Measurements from ENCODE around the gene BACH2. TPM values are rescaled to one million over a fixed set of nuclear protein-coding genes. Genes with fewer than 3 reads are reported as not detected.

BACH2 gene
- total and polyA plus RNA-seq, 4 donors = 0.78 to 17.4 (median 3.2) TPM

- 35 to 69% methylated on average over 7 of the region's 7 CpGs for WGBS, 2 donors
- no peak overlapping the region for H3K9ac ChIP-seq (ENCODE audit: insufficient read depth in 1 of 2, low read length in 2 of 2)
- ATAC-seq (ENCODE audit: insufficient read depth, low FRiP score) (no peak), DNase-seq (no peak)
- peaks cover 0 to 5% (median 0%) of the 10 kb centered on the region in 5 donors for H3K4me1 ChIP-seq (ENCODE audit: control insufficient read depth in 5 of 5, insufficient read depth in 5 of 5, low read length in 5 of 5)
- peaks cover 0 to 7% (median 2%) of the 10 kb centered on the region in 4 donors for H3K9me3 ChIP-seq (ENCODE audit: control insufficient read depth in 4 of 4, insufficient read depth in 3 of 4, low read length in 3 of 4)
- no peak for TF ChIP-seq CTCF (IDR thresholded peaks at IDR 0.05; ENCODE audit: control extremely low read depth, extremely low read depth)
- no peak overlapping the region for H3K27ac ChIP-seq (ENCODE audit: low read depth in 1 of 2, low read length in 1 of 2)
- no peaks in the 10 kb centered on the region for H3K27me3 ChIP-seq (ENCODE audit: control insufficient read depth in 3 of 3, insufficient read depth in 3 of 3, low read length in 2 of 3)
- H3K36me3 ChIP-seq (ENCODE audit: control insufficient read depth in 4 of 4, insufficient read depth in 4 of 4, low read length in 4 of 4) = peaks cover 0 to 7% (median 2%) of the 10 kb centered on the region in 4 donors
- no peak overlapping the region for H3K4me3 ChIP-seq
Observed at GRCh38 chr6:90271831-90272230, 24.8 kb downstream of the BACH2 start.

- peaks cover 0 to 7% (median 3%) of the 10 kb centered on the region in 4 donors for H3K9me3 ChIP-seq (ENCODE audit: control insufficient read depth in 4 of 4, insufficient read depth in 3 of 4, low read length in 3 of 4)
- H3K27ac ChIP-seq (ENCODE audit: low read depth in 1 of 2, low read length in 1 of 2) = no peak overlapping the region
- no peak for DNase-seq
- 87 to 90% methylated on average over 1 of the region's 1 CpG for WGBS, 2 donors
- peaks cover 0 to 7% (median 2%) of the 10 kb centered on the region in 4 donors for H3K36me3 ChIP-seq (ENCODE audit: control insufficient read depth in 4 of 4, insufficient read depth in 4 of 4, low read length in 4 of 4)
- H3K4me1 ChIP-seq (ENCODE audit: control insufficient read depth in 5 of 5, insufficient read depth in 5 of 5, low read length in 5 of 5) = peaks cover 0 to 10% (median 0%) of the 10 kb centered on the region in 5 donors
- no peak overlapping the region for H3K4me3 ChIP-seq
- H3K9ac ChIP-seq (ENCODE audit: insufficient read depth in 1 of 2, low read length in 2 of 2) = no peak overlapping the region
- H3K27me3 ChIP-seq (ENCODE audit: control insufficient read depth in 3 of 3, insufficient read depth in 3 of 3, low read length in 2 of 3) = no peaks in the 10 kb centered on the region
- no peak for ATAC-seq (ENCODE audit: insufficient read depth, low FRiP score)
- TF ChIP-seq CTCF (IDR thresholded peaks at IDR 0.05; ENCODE audit: control extremely low read depth, extremely low read depth) = no peak
Observed at GRCh38 chr6:90269334-90269733, 27.3 kb downstream of the BACH2 start.

- Histone ChIP-seq H3K36me3 (ENCODE audit: control insufficient read depth in 4 of 4, insufficient read depth in 4 of 4, low read length in 4 of 4) (peaks cover 0 to 7% (median 2%) of the 10 kb centered on the region in 4 donors), H3K4me1 (ENCODE audit: control insufficient read depth in 5 of 5, insufficient read depth in 5 of 5, low read length in 5 of 5) (peaks cover 0 to 15% (median 0%) of the 10 kb centered on the region in 5 donors), H3K9ac (ENCODE audit: insufficient read depth in 1 of 2, low read length in 2 of 2) (no peak overlapping the region), H3K27ac (ENCODE audit: low read depth in 1 of 2, low read length in 1 of 2) (no peak overlapping the region), H3K27me3 (ENCODE audit: control insufficient read depth in 3 of 3, insufficient read depth in 3 of 3, low read length in 2 of 3) (no peaks in the 10 kb centered on the region), H3K9me3 (ENCODE audit: control insufficient read depth in 4 of 4, insufficient read depth in 3 of 4, low read length in 3 of 4) (peaks cover 0 to 7% (median 3%) of the 10 kb centered on the region in 4 donors), H3K4me3 (no peak overlapping the region)
- no peak for ATAC-seq (ENCODE audit: insufficient read depth, low FRiP score)
- 81 to 89% methylated on average over 3 of the region's 3 CpGs for whole genome bisulfite sequencing, 2 donors
- no peak for TF ChIP-seq CTCF (IDR thresholded peaks at IDR 0.05; ENCODE audit: control extremely low read depth, extremely low read depth)
- no peak for DNase-seq
Observed at GRCh38 chr6:90268178-90268577, 28.5 kb downstream of the BACH2 start.
